Activated CD4-positive, alpha-beta T cell treated with anti-CD3 and anti-CD28 coated beads for 24 hours (primary cell): ENCODE data around the gene RGP1.

ENCODE experiments used
- DNase-seq, 2 donors: peaks; one replicate each; pipeline ENCODE4 v3.0.0-alpha.2; 2020; ENCODE audit warnings: low read depth in 2 of 2

RGP1 gene

GRCh38 chr9:35748858-35749514, at the start of gene RGP1, which contains the start of gene GBA2:
RGP1 (plus strand) TSS chr9:35749287; CDS start chr9:35749756, 469 bp downstream.
GBA2 (minus strand) TSS chr9:35749228; CDS start chr9:35748704, 524 bp downstream.
- peak in 1 of 2 donors; percentile 62 for DNase-seq

DNA sequence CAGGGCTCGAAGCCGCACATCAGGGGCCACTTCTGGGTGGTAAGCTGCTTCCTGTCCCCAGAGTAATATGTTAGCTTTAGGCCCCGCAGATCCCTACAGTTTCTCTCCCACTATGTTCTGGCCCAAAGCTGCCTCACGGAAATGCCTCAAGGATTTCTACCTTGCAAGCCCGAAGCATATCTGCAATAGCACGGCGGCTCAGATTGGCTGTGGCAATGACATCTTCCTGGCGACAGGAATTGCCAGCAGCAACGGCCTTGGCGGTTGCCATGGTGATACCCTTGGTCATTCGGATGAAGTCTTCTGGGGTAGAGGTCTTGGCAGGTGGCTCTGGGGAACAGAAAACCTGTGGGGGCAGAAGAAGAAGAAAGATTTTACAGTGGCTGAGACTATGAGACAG, 49.1 kb upstream of the RGP1 start:
- DNase-seq = no peak

- DNase-seq = no peak
These were observed 48.1 kb upstream of the RGP1 start for GRCh38 chr9:35700942-35701341.

DNA sequence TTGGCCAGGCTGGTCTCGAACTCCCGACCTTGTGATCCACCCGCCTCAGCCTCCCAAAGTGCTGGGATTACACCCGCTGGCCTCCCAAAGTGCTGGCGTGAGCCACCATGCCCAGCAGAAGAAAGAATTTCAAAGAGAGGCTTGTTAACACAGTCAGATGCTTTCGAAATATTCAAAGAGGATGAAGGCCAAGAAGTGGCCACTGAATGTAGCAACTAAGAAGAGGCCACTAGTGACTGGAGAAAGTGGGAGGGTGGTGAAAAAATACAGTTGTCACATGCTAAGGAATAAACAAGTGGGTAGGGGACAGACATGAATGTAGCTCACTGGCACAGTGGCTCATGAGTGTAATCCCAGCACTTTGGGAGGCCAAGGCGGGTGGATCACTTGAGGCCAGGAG, 46.4 kb upstream of the RGP1 start:
- DNase-seq = no peak

GRCh38 chr9:35703906-35704672, 45.0 kb upstream of the RGP1 start:
- no peak for DNase-seq

DNA sequence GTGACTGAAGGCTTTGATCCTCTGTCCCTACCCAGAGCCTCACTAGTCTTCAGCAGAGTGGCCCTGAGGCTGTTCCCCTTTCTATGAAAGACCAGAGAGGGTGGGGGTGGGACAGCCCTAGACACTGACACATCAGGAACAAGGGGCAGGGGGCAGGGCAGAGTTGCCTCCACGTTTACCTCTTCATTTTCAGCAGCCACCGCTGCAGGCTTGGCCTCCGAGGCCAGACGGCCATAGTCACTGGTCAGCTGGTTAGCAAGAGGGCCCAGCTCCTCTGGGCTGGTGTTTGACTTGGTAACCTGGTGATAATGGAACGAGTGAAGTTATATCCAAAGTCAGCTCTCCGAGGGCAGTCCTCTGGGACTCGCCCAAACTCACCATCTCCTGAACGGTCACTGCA, 43.7 kb upstream of the RGP1 start:
- no peak for DNase-seq

GRCh38 chr9:35705836-35706430, 43.2 kb upstream of the RGP1 start:
- DNase-seq = no peak

DNA sequence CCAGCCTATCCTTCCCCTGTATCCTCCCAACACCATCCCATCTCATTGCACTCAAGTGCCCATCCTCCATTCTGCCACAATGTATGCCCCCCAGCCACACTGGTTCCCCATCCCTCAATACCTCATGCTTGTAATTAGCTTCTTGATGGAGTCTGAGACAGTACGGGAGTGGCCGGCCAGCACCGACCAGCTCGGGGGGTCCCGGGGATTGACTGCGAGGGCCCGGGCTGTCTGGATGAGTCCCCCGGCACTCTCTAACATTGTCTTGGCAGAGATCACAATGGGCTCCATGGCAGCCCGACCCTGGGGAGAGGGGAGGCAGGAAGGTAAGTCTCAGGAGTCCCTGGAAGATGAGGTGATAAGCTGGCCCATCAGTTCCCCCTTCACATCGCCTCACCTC, 42.1 kb upstream of the RGP1 start:
- DNase-seq = no peak

GRCh38 chr9:35708146-35708545, 40.9 kb upstream of the RGP1 start:
- no peak for DNase-seq

- no peak for DNase-seq
These were observed 38.1 kb upstream of the RGP1 start for GRCh38 chr9:35710818-35711500.

- DNase-seq = no peak
These were observed 37.3 kb upstream of the RGP1 start for GRCh38 chr9:35711501-35712428.

DNA sequence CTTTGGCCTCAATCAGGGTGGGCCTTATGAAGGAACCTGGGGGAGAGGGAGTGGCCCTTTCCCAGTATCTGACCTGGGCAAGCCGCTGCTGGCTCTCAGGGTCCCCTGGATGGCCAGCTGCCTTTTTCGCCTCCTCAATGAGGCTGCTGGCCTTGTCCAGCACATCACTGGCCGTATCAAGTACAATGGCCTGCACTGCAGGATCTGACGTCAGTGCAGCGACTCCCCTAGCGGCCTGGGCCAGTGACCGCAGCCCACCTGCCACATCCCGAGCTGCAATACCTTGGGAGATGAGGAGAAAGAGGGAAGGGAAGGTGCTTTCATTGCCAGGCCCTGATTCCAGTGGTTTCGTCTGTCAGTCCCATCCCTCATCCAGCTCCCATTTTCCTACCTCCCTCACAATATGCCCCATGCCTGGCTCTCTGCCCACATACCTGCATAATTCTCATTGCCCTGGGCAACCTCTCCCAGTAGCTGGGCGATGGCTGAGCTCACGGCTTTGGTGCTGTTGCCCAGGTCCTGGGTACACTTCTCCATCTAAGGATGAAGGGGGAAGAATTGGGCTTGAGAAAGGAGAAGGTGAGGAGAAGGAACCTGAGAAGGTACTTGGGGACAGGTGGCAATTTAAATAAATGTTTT, 36.2 kb upstream of the RGP1 start:
- DNase-seq = no peak

DNA sequence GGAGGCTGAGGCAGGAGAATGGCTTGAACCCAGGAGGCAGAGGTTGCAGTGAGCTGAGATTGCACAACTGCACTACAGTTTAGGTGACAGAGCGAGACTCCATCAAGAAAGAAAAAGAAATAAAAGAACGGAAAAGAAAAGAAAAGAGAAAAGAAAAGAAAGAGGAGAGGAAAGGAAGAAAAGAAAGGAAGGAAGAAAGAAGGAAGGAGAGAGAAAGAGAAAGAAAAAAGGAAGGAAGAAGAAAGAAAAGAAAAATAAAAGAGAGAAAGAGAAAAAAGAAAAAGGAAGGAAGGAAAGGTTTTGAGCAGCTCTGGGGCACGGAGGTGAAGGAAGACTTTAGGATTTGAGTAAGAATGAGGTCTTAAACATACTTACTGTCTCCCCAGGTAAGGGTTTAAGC, 35.5 kb upstream of the RGP1 start:
- DNase-seq = no peak

DNA sequence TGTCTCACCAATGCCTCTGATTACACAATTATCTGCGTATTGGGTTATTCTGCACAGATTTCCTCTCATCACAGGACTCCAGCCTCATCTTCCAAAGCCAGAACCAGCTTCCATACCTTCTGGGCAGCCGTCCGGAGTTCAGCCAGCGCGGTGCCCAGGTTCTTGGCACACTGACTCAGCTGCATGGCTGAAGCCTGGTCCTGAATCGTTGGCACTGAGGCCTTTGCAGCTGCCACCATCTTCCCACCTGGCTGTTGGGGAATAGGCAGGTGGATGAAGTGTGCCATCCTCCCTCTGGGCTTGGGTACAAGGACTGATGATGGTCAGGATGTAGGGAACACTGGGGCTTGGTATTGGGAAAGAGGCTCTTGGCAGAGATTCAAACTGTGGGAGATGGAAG, 35.0 kb upstream of the RGP1 start:
- DNase-seq = no peak

- no peak for DNase-seq
These were observed 34.4 kb upstream of the RGP1 start for GRCh38 chr9:35714579-35715252.

DNA sequence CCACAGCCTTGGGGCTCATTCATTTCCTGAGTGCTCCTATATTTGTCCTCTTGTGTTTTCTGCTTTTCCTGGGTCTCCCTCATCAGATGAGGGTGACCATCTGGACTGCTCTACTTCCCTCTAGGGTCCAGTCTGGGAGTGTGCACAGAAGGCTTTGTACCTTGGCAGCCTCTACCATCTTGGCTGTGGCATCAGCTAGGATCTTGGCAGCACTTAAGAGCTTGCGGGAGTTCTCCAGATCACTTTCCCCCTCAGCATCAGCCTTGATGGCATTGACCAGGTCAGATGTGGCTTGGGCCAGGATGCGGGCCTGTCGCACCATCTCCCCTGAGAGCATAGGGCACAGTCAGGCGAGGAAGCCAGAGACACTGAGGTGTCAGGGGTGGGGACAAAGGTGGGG, 32.9 kb upstream of the RGP1 start:
- DNase-seq = no peak

GRCh38 chr9:35717132-35717870, 31.8 kb upstream of the RGP1 start:
- no peak for DNase-seq

DNA sequence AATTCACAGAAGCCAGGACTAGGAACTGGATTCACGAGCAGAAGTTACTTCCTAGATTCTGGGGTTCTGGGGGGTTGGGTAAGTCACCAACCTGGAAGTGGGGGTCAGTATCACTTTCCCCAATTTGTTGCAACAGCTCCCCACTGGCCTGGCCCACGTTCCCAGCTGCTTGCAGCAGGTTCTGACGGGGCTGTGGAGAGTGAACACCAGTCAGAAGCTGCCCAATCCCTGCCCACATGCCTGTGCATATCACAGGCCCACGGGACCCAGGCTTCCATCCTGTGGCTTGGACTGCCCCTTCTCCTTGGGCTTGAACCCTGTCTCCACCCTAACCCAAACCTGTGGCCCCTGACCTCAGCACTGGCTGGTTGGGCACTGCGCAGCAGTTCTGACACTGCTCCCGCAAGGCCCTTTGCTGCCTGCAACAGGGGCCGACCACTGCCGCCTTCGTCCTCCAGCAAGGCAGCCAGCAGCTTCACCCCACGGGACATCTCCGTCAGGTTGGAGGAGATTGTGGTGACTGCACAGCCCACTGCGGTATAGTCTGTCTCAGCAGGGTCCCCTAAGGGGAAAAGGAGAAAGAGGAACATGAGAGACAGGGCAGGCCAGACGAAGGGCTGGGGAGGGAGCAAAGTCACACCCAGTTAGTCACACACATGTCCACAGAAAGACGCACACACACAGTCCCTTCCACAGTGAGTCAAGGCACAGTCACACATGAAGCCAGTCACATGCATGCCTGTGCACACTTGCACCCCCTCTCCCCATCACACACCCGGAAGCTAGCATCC, 30.2 kb upstream of the RGP1 start:
- DNase-seq = no peak

DNA sequence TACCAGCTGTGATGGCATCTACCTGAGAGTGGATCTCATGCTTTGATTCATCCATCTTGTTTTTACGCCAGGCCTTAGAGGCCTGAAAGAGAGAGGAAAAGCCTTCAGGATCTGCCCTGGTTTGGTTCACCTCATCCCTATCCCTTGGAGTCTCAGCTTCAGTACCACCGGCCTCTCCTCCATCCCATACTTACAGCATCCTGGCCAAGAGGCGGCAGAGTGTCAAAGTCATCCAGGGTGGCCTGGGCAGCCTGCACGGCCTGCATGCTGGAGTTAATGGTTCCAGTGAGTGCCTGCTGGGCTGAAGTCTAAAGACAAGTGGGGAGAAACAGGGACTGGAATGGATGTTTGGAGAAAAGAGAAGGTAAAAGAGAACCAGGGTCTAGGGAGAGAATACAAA, 29.5 kb upstream of the RGP1 start:
- DNase-seq = no peak
